ENCODE measurements around the gene PAAF1.

PAAF1 gene, protein sequence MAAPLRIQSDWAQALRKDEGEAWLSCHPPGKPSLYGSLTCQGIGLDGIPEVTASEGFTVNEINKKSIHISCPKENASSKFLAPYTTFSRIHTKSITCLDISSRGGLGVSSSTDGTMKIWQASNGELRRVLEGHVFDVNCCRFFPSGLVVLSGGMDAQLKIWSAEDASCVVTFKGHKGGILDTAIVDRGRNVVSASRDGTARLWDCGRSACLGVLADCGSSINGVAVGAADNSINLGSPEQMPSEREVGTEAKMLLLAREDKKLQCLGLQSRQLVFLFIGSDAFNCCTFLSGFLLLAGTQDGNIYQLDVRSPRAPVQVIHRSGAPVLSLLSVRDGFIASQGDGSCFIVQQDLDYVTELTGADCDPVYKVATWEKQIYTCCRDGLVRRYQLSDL

DNA sequence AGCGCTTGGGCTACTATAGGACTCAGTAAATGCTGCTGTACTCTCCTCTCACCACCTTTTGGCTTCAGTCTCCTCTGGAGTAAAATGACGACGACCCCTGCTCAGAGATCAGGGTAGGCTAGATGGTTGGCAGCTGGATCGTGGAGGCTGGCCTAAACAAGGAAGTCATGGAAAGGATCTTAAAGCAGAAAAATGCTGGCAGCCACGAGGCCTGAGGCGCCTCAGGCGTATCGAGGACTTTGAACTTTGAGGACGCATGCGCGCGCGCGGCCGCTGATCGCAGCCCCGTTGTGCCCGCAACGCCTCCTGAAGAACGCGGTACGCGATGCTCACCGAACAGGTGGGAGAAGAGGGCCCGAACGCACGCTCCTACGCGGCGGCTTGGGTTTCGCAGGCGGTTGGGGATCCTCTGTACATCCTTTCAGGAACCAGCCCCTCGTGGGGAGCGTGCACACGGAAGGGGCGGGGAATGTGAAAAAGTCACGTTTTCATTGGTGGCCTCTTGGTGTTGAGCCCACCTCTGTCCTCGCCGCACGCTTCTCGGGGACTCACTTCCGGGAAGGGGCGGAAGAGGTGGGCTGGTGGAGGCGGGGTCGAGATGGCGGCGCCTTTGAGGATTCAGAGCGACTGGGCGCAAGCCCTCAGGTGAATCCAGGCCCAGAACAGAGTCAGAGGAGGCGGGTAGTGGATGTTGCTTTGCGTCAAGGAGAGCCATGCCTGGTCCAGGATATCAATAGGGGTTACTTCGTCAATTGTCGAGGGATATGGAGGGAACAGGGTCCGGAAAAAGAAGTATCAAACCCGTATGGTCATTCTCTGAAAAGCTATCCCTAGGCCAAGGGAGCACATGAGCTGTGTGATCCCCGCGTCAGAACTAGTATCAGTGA lies at the start of gene PAAF1, which contains the start of gene COA4:
TSS of gene PAAF1 (plus strand) at position 576 of the 887 bp plus-strand sequence. CDS start at position 599, 23 bp downstream.
TSS of gene COA4 (minus strand) at position 423 of the 887 bp plus-strand sequence. CDS start 3,468 bp downstream, outside the sequence.
- peak; percentile 98 for DNase-seq (ENCODE audit: low read depth)

GRCh38 chr11:73830261-73830660 lies 46.5 kb upstream of the PAAF1 start:
- DNase-seq (ENCODE audit: low read depth): no peak

GRCh38 chr11:73833067-73833466 lies 43.7 kb upstream of the PAAF1 start:
- no peak for DNase-seq (ENCODE audit: low read depth)

DNA sequence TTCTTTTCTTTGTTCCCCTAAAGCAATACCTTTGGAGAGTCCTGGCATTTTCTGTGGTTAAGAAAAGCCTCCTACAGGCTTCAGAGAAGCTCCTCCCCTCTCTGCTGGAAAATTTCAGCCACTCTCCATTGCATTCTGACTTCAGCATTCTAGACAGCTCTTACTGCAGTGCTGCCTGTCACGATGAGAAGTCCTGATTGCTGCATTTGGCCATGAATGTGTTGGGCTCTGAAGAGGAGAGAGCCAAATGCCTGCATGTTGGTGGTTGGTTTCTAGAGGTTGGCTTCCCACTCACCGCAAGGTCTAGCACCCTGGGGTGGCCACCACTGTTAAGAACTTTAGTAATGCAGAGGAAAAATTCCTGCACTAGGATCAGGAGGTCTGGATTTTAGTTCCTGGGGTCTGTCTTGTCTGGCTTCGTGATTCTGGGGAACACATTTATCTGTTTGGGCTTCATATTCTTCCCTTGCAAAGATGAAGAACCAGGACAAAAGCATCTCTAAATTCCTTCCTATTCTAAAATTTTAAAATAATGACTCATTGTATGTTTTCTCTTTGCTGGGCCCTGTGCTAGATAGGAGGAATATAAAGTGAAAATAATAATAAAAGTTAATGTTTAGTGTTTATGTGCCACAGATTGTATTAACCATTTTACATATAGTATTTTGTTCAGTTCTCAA lies 38.2 kb upstream of the PAAF1 start:
- peak; percentile 68 for DNase-seq (ENCODE audit: low read depth)

DNA sequence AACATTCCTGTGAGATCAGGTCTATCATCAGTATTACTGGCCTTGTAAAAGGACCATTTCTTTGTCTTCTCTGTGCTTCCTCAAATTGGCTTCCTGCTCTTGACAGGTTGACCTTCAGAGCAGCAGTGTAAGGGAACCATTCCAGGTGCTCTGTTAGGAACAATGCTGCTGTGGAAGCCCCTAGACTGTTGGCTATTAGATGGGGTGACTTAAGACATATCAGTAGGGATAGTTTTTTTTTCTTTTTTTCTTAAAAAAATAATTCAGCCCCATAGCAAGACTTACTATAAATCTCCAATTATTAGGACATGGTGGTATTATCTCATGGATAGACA lies 37.7 kb upstream of the PAAF1 start:
- no peak for DNase-seq (ENCODE audit: low read depth)

GRCh38 chr11:73851046-73851764 lies 25.6 kb upstream of the PAAF1 start:
- DNase-seq (ENCODE audit: low read depth): no peak

DNA sequence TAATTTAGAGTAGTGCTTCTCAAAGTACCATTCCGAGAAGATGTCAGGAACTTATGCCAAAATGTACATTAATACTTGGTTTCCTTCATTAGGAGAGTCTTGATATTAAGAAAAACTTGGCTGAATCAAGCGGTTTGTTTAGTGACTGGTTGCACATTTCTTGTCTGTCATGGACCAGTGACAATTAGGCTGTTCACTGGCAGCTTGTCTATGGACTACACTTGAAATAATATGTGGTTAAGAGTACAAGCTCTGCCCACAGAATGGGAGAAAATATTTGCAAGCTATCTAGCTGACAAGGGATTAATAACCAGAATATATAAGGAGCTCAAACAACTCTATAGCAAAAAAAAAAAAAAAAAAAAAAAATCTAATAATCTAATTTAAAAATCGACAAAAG lies 24.8 kb upstream of the PAAF1 start:
- no peak for DNase-seq (ENCODE audit: low read depth)

GRCh38 chr11:73854680-73855079 lies 22.1 kb upstream of the PAAF1 start:
- DNase-seq (ENCODE audit: low read depth): peak; percentile 23

GRCh38 chr11:73856031-73856567 lies 20.7 kb upstream of the PAAF1 start:
- no peak for DNase-seq (ENCODE audit: low read depth)

- DNase-seq (ENCODE audit: low read depth): no peak
These were observed 17.1 kb upstream of the PAAF1 start for GRCh38 chr11:73859671-73860070.

GRCh38 chr11:73860202-73860601 lies 16.6 kb upstream of the PAAF1 start:
- no peak for DNase-seq (ENCODE audit: low read depth)

DNA sequence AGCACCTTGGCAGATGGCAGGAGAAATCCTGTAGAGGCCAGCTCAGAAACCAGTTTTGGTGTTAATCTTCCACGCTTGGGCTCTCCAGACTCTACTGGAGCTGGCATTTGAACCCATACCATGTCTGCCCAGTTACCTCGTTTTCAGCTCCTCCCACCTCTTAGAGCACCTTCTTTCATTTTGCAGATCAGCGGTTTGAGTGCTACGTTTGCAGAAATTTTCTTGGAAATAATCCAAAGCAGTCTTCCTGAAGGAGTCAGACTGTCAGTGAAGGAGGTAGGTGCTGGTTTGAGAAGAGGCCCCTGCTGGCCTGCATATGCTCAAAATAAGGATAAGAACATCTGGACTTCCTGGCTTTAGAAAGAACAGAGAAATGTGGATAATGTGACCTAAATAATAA lies 13.8 kb upstream of the PAAF1 start:
- no peak for DNase-seq (ENCODE audit: low read depth)

- peak; percentile 39 for DNase-seq (ENCODE audit: low read depth)
These were observed 10.7 kb upstream of the PAAF1 start for GRCh38 chr11:73866095-73866579.

DNA sequence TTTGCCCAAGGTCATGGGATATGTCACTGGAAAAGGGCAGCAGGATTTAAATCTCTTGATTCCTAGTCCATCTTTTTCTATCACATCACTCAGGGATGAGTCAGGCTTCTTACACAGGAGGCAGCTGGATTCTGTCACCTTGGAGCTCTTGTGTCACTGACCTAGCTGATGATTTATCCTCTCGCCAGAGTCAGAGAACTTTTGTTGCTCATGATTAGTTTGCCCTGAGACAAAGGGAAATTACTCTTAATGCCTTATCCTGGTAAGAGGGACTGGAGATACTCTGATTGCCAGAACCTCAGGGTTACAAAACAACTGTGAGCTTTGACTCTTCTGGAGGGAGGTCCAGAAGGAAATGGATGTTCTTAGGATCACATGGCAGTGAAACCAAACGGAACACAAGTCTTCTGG lies 10.2 kb upstream of the PAAF1 start:
- DNase-seq (ENCODE audit: low read depth): peak; percentile 89

GRCh38 chr11:73869332-73869949 lies 7.4 kb upstream of the PAAF1 start:
- DNase-seq (ENCODE audit: low read depth): peak; percentile 7

GRCh38 chr11:73870261-73870660 lies 6.5 kb upstream of the PAAF1 start:
- no peak for DNase-seq (ENCODE audit: low read depth)

DNA sequence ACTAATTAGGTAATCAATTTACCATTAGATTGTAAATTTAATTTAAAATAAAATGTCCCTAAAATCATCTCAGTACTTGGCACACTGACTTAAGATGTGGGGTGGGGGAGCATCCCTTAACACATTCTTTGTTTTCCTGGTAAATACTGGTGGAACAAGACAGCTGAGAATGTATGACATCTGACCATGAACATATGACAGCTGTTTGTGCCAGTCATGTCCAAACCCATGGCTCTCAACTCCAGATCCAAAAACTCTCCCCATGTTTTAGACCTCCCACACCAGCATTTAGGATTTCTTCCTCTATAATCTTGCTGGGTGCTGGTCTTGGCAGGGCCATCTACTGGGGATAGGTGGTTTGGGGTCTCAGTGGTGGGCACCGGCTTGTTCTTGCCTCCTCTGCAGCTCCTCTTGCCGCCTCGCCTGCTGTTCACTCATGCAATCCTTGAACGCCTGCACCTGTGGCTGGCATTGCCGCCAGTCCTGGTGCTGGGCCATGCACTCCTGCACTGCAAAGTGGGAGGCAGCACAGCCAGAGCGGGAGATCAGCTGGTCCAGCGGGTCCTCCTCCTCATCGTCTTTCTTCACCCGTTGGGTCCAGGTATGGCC lies 3.9 kb upstream of the PAAF1 start:
- DNase-seq (ENCODE audit: low read depth): no peak

DNA sequence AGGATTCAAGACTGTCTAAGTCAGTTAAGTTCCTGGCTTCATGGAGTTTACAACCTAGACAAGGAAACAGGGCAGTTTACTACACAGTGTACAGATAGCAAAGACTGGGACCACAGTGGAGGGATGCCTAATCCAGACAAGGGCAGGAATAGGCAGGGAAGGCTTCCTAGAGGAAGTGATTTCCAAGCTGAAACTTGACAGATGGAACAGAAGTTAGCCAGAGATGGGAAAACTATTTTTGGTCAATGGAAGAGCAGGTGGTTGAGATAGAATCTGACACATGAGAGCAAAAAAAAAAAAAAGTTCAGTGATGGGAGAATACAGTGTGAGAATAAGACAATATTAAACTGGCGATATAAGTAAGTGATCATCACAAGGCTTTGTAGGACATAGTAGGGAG lies 1.4 kb upstream of the PAAF1 start:
- DNase-seq (ENCODE audit: low read depth): no peak

GRCh38 chr11:73875840-73876239 lies 959 bp upstream of the PAAF1 start:
- peak; percentile 15 for DNase-seq (ENCODE audit: low read depth)

- DNase-seq (ENCODE audit: low read depth): no peak
These were observed 2.0 kb downstream of the PAAF1 start for GRCh38 chr11:73878771-73879170.

Measured in EH (cell line).